WTC11 (cell line): Measurements from ENCODE around the gene CAPN7.

Experiments
- CREB1 ChIP-seq: sonication (generic); formaldehyde crosslinking; IDR thresholded peaks from 2 replicates; pipeline ENCODE4 v1.8.0; 2023; ENCODE audit warnings: mild to moderate bottlenecking, missing genetic modification reagents
- ELF4 ChIP-seq: sonication (generic); formaldehyde crosslinking; IDR thresholded peaks from 2 replicates; pipeline ENCODE4 v1.8.1; 2022; ENCODE audit warnings: low read depth, mild to moderate bottlenecking, moderate library complexity, missing genetic modification reagents
- ETV6 ChIP-seq: sonication (generic); formaldehyde crosslinking; IDR thresholded peaks from 2 replicates; pipeline ENCODE4 v1.8.1; 2022; ENCODE audit warnings: mild to moderate bottlenecking, missing genetic modification reagents
- FOXJ3 ChIP-seq: sonication (generic); formaldehyde crosslinking; IDR thresholded peaks from 2 replicates; pipeline ENCODE4 v1.9.0; 2021; ENCODE audit warnings: missing genetic modification reagents, mild to moderate bottlenecking, borderline replicate concordance
- GABPB1 ChIP-seq: sonication (generic); formaldehyde crosslinking; IDR thresholded peaks from 2 replicates; pipeline ENCODE4 v1.8.1; 2023; ENCODE audit warnings: mild to moderate bottlenecking, missing genetic modification reagents
- NR1H2 ChIP-seq: sonication (generic); formaldehyde crosslinking; IDR thresholded peaks from 2 replicates; pipeline ENCODE4 v1.9.0; 2021; ENCODE audit warnings: mild to moderate bottlenecking, moderate library complexity, missing genetic modification reagents
- PRRX2 ChIP-seq: fragments of 250-450 bp; sonication (Bioruptor Pico); IDR thresholded peaks from 2 replicates; pipeline ENCODE4 v1.8.0; 2021; ENCODE audit warnings: mild to moderate bottlenecking
- SMAD3 ChIP-seq: sonication (generic); formaldehyde crosslinking; IDR thresholded peaks from 2 replicates; pipeline ENCODE4 v1.8.0; 2022; ENCODE audit warnings: missing genetic modification reagents, mild to moderate bottlenecking, borderline replicate concordance
- TEAD4 ChIP-seq: sonication (generic); formaldehyde crosslinking; IDR thresholded peaks from 2 replicates; pipeline ENCODE4 v1.8.0; 2022; ENCODE audit warnings: mild to moderate bottlenecking, missing genetic modification reagents
- ZBTB21 ChIP-seq: sonication (generic); formaldehyde crosslinking; IDR thresholded peaks from 2 replicates; pipeline ENCODE4 v1.8.1; 2023; ENCODE audit warnings: mild to moderate bottlenecking, missing genetic modification reagents, borderline replicate concordance
- TF ChIP-seq, protein P1 (sequence below): fragments of 200-600 bp; IDR thresholded peaks from 2 replicates; pipeline ENCODE4 v1.8.0; 2022; ENCODE audit warnings: antibody characterized with exemption
- TF ChIP-seq, protein P2 (sequence below): sonication (generic); formaldehyde crosslinking; IDR thresholded peaks from 2 replicates; pipeline ENCODE4 v1.8.0; 2022; ENCODE audit warnings: mild to moderate bottlenecking, missing genetic modification reagents
- TF ChIP-seq, protein P3 (sequence below): sonication (generic); formaldehyde crosslinking; IDR thresholded peaks from 2 replicates; pipeline ENCODE4 v1.8.1; 2023; ENCODE audit warnings: mild to moderate bottlenecking, missing genetic modification reagents
- TF ChIP-seq, protein P4 (sequence below): sonication (generic); formaldehyde crosslinking; IDR thresholded peaks from 2 replicates; pipeline ENCODE4 v1.8.1; 2023; ENCODE audit warnings: mild to moderate bottlenecking, missing genetic modification reagents

DNA sequence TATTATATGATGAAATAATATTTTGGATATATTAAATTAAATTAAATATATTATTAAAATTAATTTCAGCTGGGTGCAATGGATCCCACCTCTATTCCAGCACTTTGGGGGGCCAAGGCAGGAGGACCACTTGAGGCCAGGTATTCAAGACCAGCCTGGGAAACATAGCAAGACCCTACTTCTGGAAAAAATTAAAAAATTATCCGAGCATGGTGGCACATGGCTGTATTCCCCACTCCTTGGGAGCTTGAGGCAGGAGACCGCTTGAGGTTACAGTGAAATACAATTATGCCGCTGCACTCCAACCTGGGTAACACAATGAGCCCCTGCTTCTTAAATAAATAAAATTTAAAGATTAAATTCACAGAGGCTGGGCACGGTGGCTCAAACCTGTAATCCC, 65.0 kb downstream of the CAPN7 start:
- TF ChIP-seq, protein P1, sequence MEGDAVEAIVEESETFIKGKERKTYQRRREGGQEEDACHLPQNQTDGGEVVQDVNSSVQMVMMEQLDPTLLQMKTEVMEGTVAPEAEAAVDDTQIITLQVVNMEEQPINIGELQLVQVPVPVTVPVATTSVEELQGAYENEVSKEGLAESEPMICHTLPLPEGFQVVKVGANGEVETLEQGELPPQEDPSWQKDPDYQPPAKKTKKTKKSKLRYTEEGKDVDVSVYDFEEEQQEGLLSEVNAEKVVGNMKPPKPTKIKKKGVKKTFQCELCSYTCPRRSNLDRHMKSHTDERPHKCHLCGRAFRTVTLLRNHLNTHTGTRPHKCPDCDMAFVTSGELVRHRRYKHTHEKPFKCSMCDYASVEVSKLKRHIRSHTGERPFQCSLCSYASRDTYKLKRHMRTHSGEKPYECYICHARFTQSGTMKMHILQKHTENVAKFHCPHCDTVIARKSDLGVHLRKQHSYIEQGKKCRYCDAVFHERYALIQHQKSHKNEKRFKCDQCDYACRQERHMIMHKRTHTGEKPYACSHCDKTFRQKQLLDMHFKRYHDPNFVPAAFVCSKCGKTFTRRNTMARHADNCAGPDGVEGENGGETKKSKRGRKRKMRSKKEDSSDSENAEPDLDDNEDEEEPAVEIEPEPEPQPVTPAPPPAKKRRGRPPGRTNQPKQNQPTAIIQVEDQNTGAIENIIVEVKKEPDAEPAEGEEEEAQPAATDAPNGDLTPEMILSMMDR = no peak
- no peak for TF ChIP-seq ZBTB21
- TF ChIP-seq, protein P2, sequence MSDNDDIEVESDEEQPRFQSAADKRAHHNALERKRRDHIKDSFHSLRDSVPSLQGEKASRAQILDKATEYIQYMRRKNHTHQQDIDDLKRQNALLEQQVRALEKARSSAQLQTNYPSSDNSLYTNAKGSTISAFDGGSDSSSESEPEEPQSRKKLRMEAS (CRISPR knock-in tag) = no peak
- no peak for TF ChIP-seq TEAD4 (CRISPR knock-in tag)
- TF ChIP-seq, protein P3, sequence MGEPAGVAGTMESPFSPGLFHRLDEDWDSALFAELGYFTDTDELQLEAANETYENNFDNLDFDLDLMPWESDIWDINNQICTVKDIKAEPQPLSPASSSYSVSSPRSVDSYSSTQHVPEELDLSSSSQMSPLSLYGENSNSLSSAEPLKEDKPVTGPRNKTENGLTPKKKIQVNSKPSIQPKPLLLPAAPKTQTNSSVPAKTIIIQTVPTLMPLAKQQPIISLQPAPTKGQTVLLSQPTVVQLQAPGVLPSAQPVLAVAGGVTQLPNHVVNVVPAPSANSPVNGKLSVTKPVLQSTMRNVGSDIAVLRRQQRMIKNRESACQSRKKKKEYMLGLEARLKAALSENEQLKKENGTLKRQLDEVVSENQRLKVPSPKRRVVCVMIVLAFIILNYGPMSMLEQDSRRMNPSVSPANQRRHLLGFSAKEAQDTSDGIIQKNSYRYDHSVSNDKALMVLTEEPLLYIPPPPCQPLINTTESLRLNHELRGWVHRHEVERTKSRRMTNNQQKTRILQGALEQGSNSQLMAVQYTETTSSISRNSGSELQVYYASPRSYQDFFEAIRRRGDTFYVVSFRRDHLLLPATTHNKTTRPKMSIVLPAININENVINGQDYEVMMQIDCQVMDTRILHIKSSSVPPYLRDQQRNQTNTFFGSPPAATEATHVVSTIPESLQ (CRISPR knock-in tag) = no peak
- no peak for TF ChIP-seq ELF4 (CRISPR knock-in tag)
- no peak for TF ChIP-seq ETV6 (CRISPR knock-in tag)
- TF ChIP-seq GABPB1 (CRISPR knock-in tag) = no peak
- no peak for TF ChIP-seq SMAD3 (CRISPR knock-in tag)
- TF ChIP-seq FOXJ3 (CRISPR knock-in tag) = no peak
- no peak for TF ChIP-seq NR1H2 (CRISPR knock-in tag)
- TF ChIP-seq, protein P4, sequence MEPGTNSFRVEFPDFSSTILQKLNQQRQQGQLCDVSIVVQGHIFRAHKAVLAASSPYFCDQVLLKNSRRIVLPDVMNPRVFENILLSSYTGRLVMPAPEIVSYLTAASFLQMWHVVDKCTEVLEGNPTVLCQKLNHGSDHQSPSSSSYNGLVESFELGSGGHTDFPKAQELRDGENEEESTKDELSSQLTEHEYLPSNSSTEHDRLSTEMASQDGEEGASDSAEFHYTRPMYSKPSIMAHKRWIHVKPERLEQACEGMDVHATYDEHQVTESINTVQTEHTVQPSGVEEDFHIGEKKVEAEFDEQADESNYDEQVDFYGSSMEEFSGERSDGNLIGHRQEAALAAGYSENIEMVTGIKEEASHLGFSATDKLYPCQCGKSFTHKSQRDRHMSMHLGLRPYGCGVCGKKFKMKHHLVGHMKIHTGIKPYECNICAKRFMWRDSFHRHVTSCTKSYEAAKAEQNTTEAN (CRISPR knock-in tag) = no peak
- no peak for TF ChIP-seq PRRX2 (CRISPR knock-in tag)
- TF ChIP-seq CREB1 (CRISPR knock-in tag) = no peak
